ENCODE data around the gene DFFB. TPM values are rescaled to one million over a fixed set of nuclear protein-coding genes. Genes with fewer than 3 reads are reported as not detected.

The DFFB gene
- total RNA-seq, 1 experiment from 2014 or later: 9.0 TPM

- no peak for TF ChIP-seq SRF (IDR thresholded peaks at IDR 0.05; ENCODE audit: low read depth)
- TF ChIP-seq RAD21 (IDR thresholded peaks at IDR 0.05; ENCODE audit: low read depth): peak; percentile 96
- TF ChIP-seq TCF7L2 (IDR thresholded peaks at IDR 0.05; ENCODE audit: borderline replicate concordance, extremely low read depth, insufficient read depth, insufficient read length): no peak
- peak; percentile 62 to 90 (median 89); a peak in 5 of 6 replicates for TF ChIP-seq CTCF (IDR thresholded peaks at IDR 0.05 in 2 of 3, conservative IDR thresholded peaks at IDR 0.05 in 1 of 3; ENCODE audit: borderline replicate concordance in 1 of 3, insufficient read depth in 1 of 3, low read depth in 2 of 3, low read length in 2 of 3)
- no peak for TF ChIP-seq YY1 (IDR thresholded peaks at IDR 0.05; ENCODE audit: extremely low read depth, insufficient replicate concordance, low read depth, low read length)
- no peak for TF ChIP-seq ZBTB33 (IDR thresholded peaks at IDR 0.05; ENCODE audit: extremely low read depth, insufficient replicate concordance, low read length)
- TF ChIP-seq EGR1 (IDR thresholded peaks at IDR 0.05; ENCODE audit: low read depth): no peak
- TF ChIP-seq SP1 (IDR thresholded peaks at IDR 0.05; ENCODE audit: low read depth): no peak
- TF ChIP-seq JUND (IDR thresholded peaks at IDR 0.05): no peak
- BruUV-seq (replicated peaks): no TSS peak
- Histone ChIP-seq H3K4me1 (ENCODE audit: control insufficient read depth in 1 of 2, insufficient read depth in 2 of 2, low read length in 2 of 2) (peaks cover 2 to 9% of the 10 kb centered on the region in 2 experiments; a peak in 3 of 4 replicates), H3K9me2 (ENCODE audit: insufficient read depth) (no peaks in the 10 kb centered on the region), H3K27me3 (ENCODE audit: insufficient read depth, low read length) (no peaks in the 10 kb centered on the region), H3K79me2 (ENCODE audit: insufficient read depth, low read length) (no peaks in the 10 kb centered on the region), H3K4me2 (ENCODE audit: low read length) (peak overlapping the region; percentile 79), H3K9ac (ENCODE audit: low read length) (0 out of 2 replicates have a peak overlapping the region, but pooled peaks have one; percentile 20), H3K9me3 (ENCODE audit: control insufficient read depth in 1 of 2, insufficient read depth in 1 of 2, low read depth in 1 of 2, low read length in 2 of 2) (no peaks in the 10 kb centered on the region), H3K27ac (ENCODE audit: low read depth, low read length) (no peak overlapping the region), H2AFZ (ENCODE audit: low read depth, low read length, poor library complexity, severe bottlenecking) (peak overlapping the region; percentile 61), H3K4me3 (replicated peaks in 1 of 2; ENCODE audit: low read depth in 1 of 2, low read length in 2 of 2) (peak overlapping the region in 1 of 2 experiments; percentile 40; a peak in 3 of 4 replicates), H4K20me1 (ENCODE audit: insufficient read depth) (no peaks in the 10 kb centered on the region), H3K36me3 (ENCODE audit: control insufficient read depth in 1 of 2, insufficient read depth in 2 of 2, low read length in 2 of 2) (no peaks in the 10 kb centered on the region)
- CTCF ChIA-PET: interaction anchor here (0.8 to 1.4 kb wide), 5 partner anchors 12 to 1983 kb away, joined by 3 to 4 read pairs (median 3); no protein-coding TSS in a partner anchor
- ATAC-seq (peak; percentile 93), DNase-seq (ENCODE audit: low read depth, low spot score) (peak; percentile 54)
- RAD21 ChIA-PET (ENCODE audit: low non-redundant PET in 1 of 2, low total read pairs in 2 of 2, uncharacterized antibody in 2 of 2, unreplicated experiment in 2 of 2): no interaction called here
- POLR2A ChIA-PET: no interaction called here
- intact Hi-C loops (cut with micrococcal nuclease): loop anchor here (2.0 kb wide), 2 partner anchors 1710 to 1836 kb away; no protein-coding TSS in a partner anchor
Measured at GRCh38 chr1:3910857-3911845, 53.9 kb downstream of the DFFB start.
